SK-N-SH (cell line): ENCODE results near the gene EHMT2. TPM values are rescaled to one million over a fixed set of nuclear protein-coding genes. Genes with fewer than 3 reads are reported as not detected.
"Not testable (repeated sequence)": the region's sequence is repeated elsewhere in the genome, so short reads cannot be mapped to it uniquely, and the experiment has no call there.

ENCODE experiments used
- CTCF ChIA-PET: fragments of 300-600, 350-600 bp; formaldehyde crosslinking; extraction: SDS; loops from one replicate; lab custom pipeline; 2021; lab: Yijun Ruan, JAX
- POLR2A ChIA-PET: fragments of 350-600 bp; sonication (Branson Sonifier 250); formaldehyde crosslinking; extraction: SDS; loops from one replicate; lab custom pipeline; 2020; ENCODE audit warnings: antibody characterized with exemption, inconsistent platforms; lab: Yijun Ruan, JAX
- DNase-seq: peaks from one replicate; pipeline ENCODE4 v3.0.0; 2012
- H2AFZ ChIP-seq: fragments of 200-600 bp; sonication (generic); 2 replicates; pipeline ENCODE4 v1.8.1; 2016; ENCODE audit warnings: antibody characterized with exemption, mild to moderate bottlenecking, low read depth
- H3F3A ChIP-seq: fragments of 200-600 bp; sonication (generic); replicated peaks from 2 replicates; pipeline ENCODE3; 2016; ENCODE audit warnings: antibody characterized with exemption, mild to moderate bottlenecking; ENCODE audit not compliant: insufficient read depth
- H3K27ac ChIP-seq, 2 experiments: fragments of 200-500 bp in 1 of 2; fragments of 200-600 bp in 1 of 2; sonication (Bioruptor generic) in 1 of 2; sonication (generic), shearing (Covaris generic) in 1 of 2; 2 replicates each; pipeline versions ENCODE4 v1.5.1 to v1.6.1; 2014 to 2016; ENCODE audit warnings: low read depth in 2 of 2, inconsistent platforms in 1 of 2, low read length in 1 of 2, mild to moderate bottlenecking in 1 of 2, mixed read lengths in 1 of 2
- H3K27me3 ChIP-seq: fragments of 200-600 bp; sonication (generic), shearing (Covaris generic); 2 replicates; pipeline ENCODE4 v1.6.1; 2016; ENCODE audit warnings: mixed run types; ENCODE audit not compliant: insufficient read depth
- H3K36me3 ChIP-seq, 2 experiments: fragments of 200-500 bp in 1 of 2; fragments of 200-600 bp in 1 of 2; sonication (Bioruptor generic) in 1 of 2; sonication (generic) in 1 of 2; replicated peaks in 1 of 2; 2 replicates each; pipeline versions ENCODE3 to v1.5.1; 2014 to 2016; ENCODE audit warnings: low read length in 1 of 2, mild to moderate bottlenecking in 1 of 2; ENCODE audit not compliant: insufficient read depth in 2 of 2, control insufficient read depth in 1 of 2
- H3K4me1 ChIP-seq, 2 experiments: fragments of 200-500 bp in 1 of 2; fragments of 200-600 bp in 1 of 2; sonication (Bioruptor generic) in 1 of 2; sonication (generic), shearing (Covaris generic) in 1 of 2; 2 replicates each; pipeline versions ENCODE4 v1.5.1 to v1.6.1; 2014 to 2016; ENCODE audit warnings: low read depth in 1 of 2, low read length in 1 of 2, mixed run types in 1 of 2; ENCODE audit not compliant: insufficient read depth in 2 of 2, control insufficient read depth in 1 of 2
- H3K4me2 ChIP-seq: fragments of 200-600 bp; sonication (generic), shearing (Covaris generic); 2 replicates; pipeline ENCODE4 v1.6.1; 2017; ENCODE audit warnings: mixed run types
- H3K4me3 ChIP-seq, 2 experiments: fragments of 200-500 bp in 1 of 2; fragments of 200-600 bp in 1 of 2; sonication (Bioruptor generic) in 1 of 2; sonication (generic), shearing (Covaris generic) in 1 of 2; 2 replicates each; pipeline versions ENCODE4 v1.5.1 to v1.8.1; 2014 to 2016; ENCODE audit warnings: low read depth in 2 of 2, inconsistent platforms in 1 of 2, low read length in 1 of 2, mild to moderate bottlenecking in 1 of 2, mixed read lengths in 1 of 2, moderate library complexity in 1 of 2
- H3K79me2 ChIP-seq: fragments of 200-600 bp; sonication (generic); 2 replicates; pipeline ENCODE4 v1.8.1; 2017; ENCODE audit warnings: mild to moderate bottlenecking; ENCODE audit not compliant: insufficient read depth
- H3K9ac ChIP-seq: fragments of 200-600 bp; sonication (generic); 2 replicates; pipeline ENCODE4 v1.6.1; 2017; ENCODE audit warnings: mixed run types
- H3K9me2 ChIP-seq: fragments of 200-600 bp; sonication (generic); 2 replicates; pipeline ENCODE4 v1.6.1; 2017; ENCODE audit warnings: mixed run types
- H3K9me3 ChIP-seq: fragments of 200-600 bp; sonication (generic); 2 replicates; pipeline ENCODE4 v1.6.1; 2017; ENCODE audit warnings: mixed run types, mild to moderate bottlenecking, moderate library complexity
- H4K20me1 ChIP-seq: fragments of 200-600 bp; sonication (generic); 2 replicates; pipeline ENCODE4 v1.6.1; 2017; ENCODE audit warnings: mild to moderate bottlenecking, mixed run types; ENCODE audit not compliant: insufficient read depth
- CHD2 ChIP-seq: fragments of 150-350 bp; IDR thresholded peaks from 2 replicates; pipeline ENCODE4 v1.6.1; 2018; ENCODE audit warnings: low read length; ENCODE audit not compliant: partially characterized antibody
- ELF1 ChIP-seq: IDR thresholded peaks from 2 replicates; pipeline ENCODE4 v1.4.0; 2012
- EP300 ChIP-seq, 2 experiments: IDR thresholded peaks; 2 replicates each; pipeline versions ENCODE4 v1.4.0 to v1.6.1; 2012; ENCODE audit warnings: borderline replicate concordance in 1 of 2, low read depth in 1 of 2, low read length in 1 of 2
- EZH2phosphoT487 ChIP-seq: fragments of 200-600 bp; sonication (generic); IDR thresholded peaks from 2 replicates; pipeline ENCODE4 v1.6.1; 2017; ENCODE audit warnings: low read depth, mixed run types, mild to moderate bottlenecking, antibody characterized with exemption, moderate library complexity, borderline replicate concordance
- FOSL2 ChIP-seq: IDR thresholded peaks from 2 replicates; pipeline ENCODE4 v1.4.0; 2012; ENCODE audit warnings: low read depth, mild to moderate bottlenecking, moderate library complexity, borderline replicate concordance
- FOXM1 ChIP-seq: IDR thresholded peaks from 2 replicates; pipeline ENCODE4 v1.4.0; 2012; ENCODE audit warnings: low read depth, mild to moderate bottlenecking
- JUND ChIP-seq: IDR thresholded peaks from 2 replicates; pipeline ENCODE4 v1.4.0; 2012
- RAD21 ChIP-seq: IDR thresholded peaks from 2 replicates; pipeline ENCODE4 v1.6.1; 2012; ENCODE audit warnings: mild to moderate bottlenecking, low read length
- RCOR1 ChIP-seq: fragments of 150-350 bp; IDR thresholded peaks from 2 replicates; pipeline ENCODE4 v1.6.1; 2017; ENCODE audit warnings: antibody characterized with exemption, low read length
- REST ChIP-seq: IDR thresholded peaks from 2 replicates; pipeline ENCODE4 v1.6.1; 2012; ENCODE audit warnings: mild to moderate bottlenecking, low read depth, low read length, moderate library complexity
- SIN3A ChIP-seq: IDR thresholded peaks from 2 replicates; pipeline ENCODE4 v1.6.1; 2012; ENCODE audit warnings: low read depth, mild to moderate bottlenecking, low read length, moderate library complexity, borderline replicate concordance
- USF1 ChIP-seq: IDR thresholded peaks from 2 replicates; pipeline ENCODE4 v1.4.0; 2012; ENCODE audit warnings: low read depth, borderline replicate concordance
- WGBS: methylation state at CpG from one replicate; pipeline ENCODE4 v1.1.6; 2017; ENCODE audit warnings: low lambda C conversion rate; 5-methylcytosine and 5-hydroxymethylcytosine counted together
- polyA plus RNA-seq, 3 experiments: library from polyadenylated mRNA; depleted of rRNA; stranded (reverse); fragments of >200 nt; gene quantifications; 2 replicates each; pipeline ENCODE4 v1.2.3, GENCODE V29; 2012

The EHMT2 gene
- polyA plus RNA-seq, 1 of the 3 experiments (the other 2 are of a cell fraction) = 72.0 TPM

GRCh38 chr6:31844507-31844906, 53.0 kb downstream of the EHMT2 start:
- Histone ChIP-seq H3K4me3 (no peak overlapping the region), H3K27ac (no peak overlapping the region)
- POLR2A ChIA-PET = interaction anchor here (0.6 kb wide), 1 partner anchor 105 kb away, joined by 3 read pairs; the partner anchor contains the start of gene MSH5
- no peak for TF ChIP-seq EP300 (IDR thresholded peaks at IDR 0.05; ENCODE audit: borderline replicate concordance in 1 of 2, low read depth in 1 of 2, low read length in 1 of 2)
- TF ChIP-seq ELF1 = no peak
- TF ChIP-seq RCOR1 = no peak
- no peak for TF ChIP-seq RAD21
- TF ChIP-seq, all 33 proteins: peak for 0
- WGBS = 97% methylated on average over 3 of the region's 3 CpGs
- H2AFZ ChIP-seq = no peak overlapping the region
- no peak overlapping the region for H3K4me2 ChIP-seq
- no peaks in the 10 kb centered on the region for H3K9me3 ChIP-seq
- H3K4me1 ChIP-seq = no peaks in the 10 kb centered on the region
- no peaks in the 10 kb centered on the region for H3K27me3 ChIP-seq
- DNase-seq = no peak
- H3K36me3 ChIP-seq = peaks cover 4 to 16% of the 10 kb centered on the region in 2 experiments
- H3K9ac ChIP-seq = no peak overlapping the region
- H3K9me2 ChIP-seq = no peaks in the 10 kb centered on the region
- H3F3A ChIP-seq = peaks cover 39% of the 10 kb centered on the region
- no peaks in the 10 kb centered on the region for H3K79me2 ChIP-seq
- CTCF ChIA-PET = interaction anchor here (1.3 kb wide), 1 partner anchor 19 kb away, joined by 3 read pairs; no protein-coding TSS in a partner anchor
- H4K20me1 ChIP-seq = peaks cover 15% of the 10 kb centered on the region

- no peaks in the 10 kb centered on the region for H3K9me2 ChIP-seq
- no peaks in the 10 kb centered on the region for H3K9me3 ChIP-seq
- H2AFZ ChIP-seq = no peak overlapping the region
- WGBS = 91% methylated on average over 9 of the region's 9 CpGs
- peaks cover 9 to 15% of the 10 kb centered on the region in 2 experiments; a peak in 1 of 4 replicates for H3K4me1 ChIP-seq
- peaks cover 20 to 41% of the 10 kb centered on the region in 2 experiments for H3K36me3 ChIP-seq
- H3F3A ChIP-seq = peaks cover 63% of the 10 kb centered on the region
- no peaks in the 10 kb centered on the region for H3K27me3 ChIP-seq
- ChIA-PET CTCF (no interaction called here), POLR2A (interaction anchor here (0.6 to 1.2 kb wide), 2 partner anchors 21 to 281 kb away, joined by 4 read pairs; partner anchors contain the start of gene NEU1)
- TF ChIP-seq EZH2phosphoT487 (no peak), CHD2 (no peak), FOSL2 (no peak), REST (no peak), JUND (no peak), SIN3A (no peak), RAD21 (no peak), USF1 (no peak), FOXM1 (no peak)
- no peak overlapping the region for H3K27ac ChIP-seq
- no peak overlapping the region for H3K9ac ChIP-seq
- H3K4me3 ChIP-seq = no peak overlapping the region
- H3K4me2 ChIP-seq = no peak overlapping the region
- H3K79me2 ChIP-seq = peaks cover 17% of the 10 kb centered on the region
- H4K20me1 ChIP-seq = peaks cover 40% of the 10 kb centered on the region
- no peak for DNase-seq
Measured at GRCh38 chr6:31842053-31842452, 55.4 kb downstream of the EHMT2 start.

- H3K9ac ChIP-seq, H3K9me2 ChIP-seq, H3K27ac ChIP-seq, H3K4me3 ChIP-seq, DNase-seq, H3K4me2 ChIP-seq, H3K9me3 ChIP-seq, H3K27me3 ChIP-seq, H2AFZ ChIP-seq: not testable (repeated sequence)
- peaks cover 23 to 52% of the 10 kb centered on the region in 2 experiments for H3K36me3 ChIP-seq
- ChIA-PET POLR2A (interaction anchor here (0.9 kb wide), 1 partner anchor 58 kb away, joined by 3 read pairs; the partner anchor contains the start of gene EHMT2), CTCF (interaction anchor here (0.6 to 1.2 kb wide), 4 partner anchors 48 to 241 kb away, joined by 3 to 6 read pairs (median 4); no protein-coding TSS in a partner anchor)
- H4K20me1 ChIP-seq = peaks cover 52% of the 10 kb centered on the region
- H3F3A ChIP-seq = peaks cover 81% of the 10 kb centered on the region
- WGBS = over 99% methylated on average over 8 of the region's 8 CpGs
- peaks cover 14 to 17% of the 10 kb centered on the region in 2 experiments; a peak in 1 of 4 replicates for H3K4me1 ChIP-seq
- peaks cover 40% of the 10 kb centered on the region for H3K79me2 ChIP-seq
Measured at GRCh38 chr6:31839779-31840126, 57.7 kb downstream of the EHMT2 start.
